IMR-90 (cell line): ENCODE measurements around the gene BIRC5. TPM values are rescaled to one million over a fixed set of nuclear protein-coding genes. Genes with fewer than 3 reads are reported as not detected.

Experiments
- ATAC-seq: fragments of 200-7000 bp; cut with Tn5 transposase; 2 replicates; pipeline ENCODE4 v1.9.1; 2020; ENCODE audit warnings: low read depth, mild to moderate bottlenecking, moderate library complexity
- BruUV-seq: library from RNA; stranded (reverse); fragments of 400-500 nt; replicated peaks from 2 replicates; lab custom pipeline; 2021; lab: Mats Ljungman, UMichigan
- CTCF ChIA-PET: fragments of 300-600 bp; formaldehyde crosslinking; extraction: SDS; loops from one replicate; lab custom pipeline; 2021; ENCODE audit warnings: antibody characterized with exemption; lab: Yijun Ruan, JAX
- POLR2A ChIA-PET: fragments of 300-600 bp; sonication (Branson Sonifier 250); formaldehyde crosslinking; loops from one replicate; lab custom pipeline; 2022; ENCODE audit warnings: antibody characterized with exemption; ENCODE audit not compliant: unreplicated experiment; lab: Charles Lee
- DNase-seq: peaks from one replicate; pipeline ENCODE4 v3.0.0; 2013
- H2AFZ ChIP-seq: replicated peaks from 2 replicates; pipeline ENCODE3; 2013; ENCODE audit warnings: low read length, mild to moderate bottlenecking; ENCODE audit not compliant: poor library complexity
- H2AK5ac ChIP-seq: 2 replicates; pipeline ENCODE4 v1.6.1; 2013; ENCODE audit warnings: low read depth, low read length, inconsistent platforms
- H2AK9ac ChIP-seq: replicated peaks from 2 replicates; pipeline ENCODE3; 2013; ENCODE audit warnings: mild to moderate bottlenecking, low read depth, low read length, moderate library complexity; ENCODE audit not compliant: poor library complexity
- H2BK120ac ChIP-seq: 2 replicates; pipeline ENCODE4 v1.6.1; 2013; ENCODE audit warnings: low read depth, low read length, inconsistent platforms
- H2BK15ac ChIP-seq: 3 replicates; pipeline ENCODE4 v1.6.1; 2013; ENCODE audit warnings: low read depth, low read length, inconsistent platforms
- H2BK20ac ChIP-seq: 2 replicates; pipeline ENCODE4 v1.6.1; 2013; ENCODE audit warnings: low read depth, mild to moderate bottlenecking, inconsistent platforms, low read length, moderate library complexity
- H2BK5ac ChIP-seq: 2 replicates; pipeline ENCODE4 v1.6.1; 2013; ENCODE audit warnings: mild to moderate bottlenecking, low read depth, low read length, inconsistent platforms; ENCODE audit not compliant: poor library complexity, severe bottlenecking
- H3K14ac ChIP-seq: replicated peaks from 2 replicates; pipeline ENCODE4 v1.6.1; 2013; ENCODE audit warnings: low read depth, low read length, inconsistent platforms
- H3K18ac ChIP-seq: 2 replicates; pipeline ENCODE4 v1.6.1; 2013; ENCODE audit warnings: low read depth, low read length, control low read depth
- H3K23ac ChIP-seq: 2 replicates; pipeline ENCODE4 v1.6.1; 2013; ENCODE audit warnings: low read depth, low read length, inconsistent platforms
- H3K27ac ChIP-seq: 2 replicates; pipeline ENCODE4 v1.5.1; 2013; ENCODE audit warnings: mild to moderate bottlenecking, control low read depth, low read length; ENCODE audit not compliant: insufficient read depth
- H3K27me3 ChIP-seq: 2 replicates; pipeline ENCODE4 v1.6.1; 2013; ENCODE audit warnings: low read length; ENCODE audit not compliant: control insufficient read depth, insufficient read depth
- H3K36me3 ChIP-seq: 2 replicates; pipeline ENCODE4 v1.6.1; 2013; ENCODE audit warnings: low read length, mixed read lengths; ENCODE audit not compliant: control insufficient read depth, insufficient read depth
- H3K4ac ChIP-seq: 2 replicates; pipeline ENCODE4 v1.6.1; 2013; ENCODE audit warnings: low read depth, low read length, inconsistent platforms
- H3K4me1 ChIP-seq: 2 replicates; pipeline ENCODE4 v1.6.1; 2013; ENCODE audit warnings: low read length, mixed read lengths; ENCODE audit not compliant: control insufficient read depth, insufficient read depth
- H3K4me2 ChIP-seq: 2 replicates; pipeline ENCODE4 v1.6.1; 2013; ENCODE audit warnings: low read depth, mild to moderate bottlenecking, control low read depth, low read length, moderate library complexity
- H3K4me3 ChIP-seq: 2 replicates; pipeline ENCODE4 v1.5.1; 2013; ENCODE audit warnings: low read depth, mild to moderate bottlenecking, control low read depth, low read length, moderate library complexity; ENCODE audit not compliant: insufficient read depth
- H3K56ac ChIP-seq: 2 replicates; pipeline ENCODE4 v1.6.1; 2013; ENCODE audit warnings: low read length, inconsistent platforms; ENCODE audit not compliant: insufficient read depth; ENCODE audit errors: extremely low read depth
- H3K79me1 ChIP-seq, 2 experiments: 2 replicates each; pipeline ENCODE4 v1.6.1; 2013; ENCODE audit warnings: low read length in 2 of 2, inconsistent platforms in 1 of 2, low read depth in 1 of 2
- H3K9ac ChIP-seq: 2 replicates; pipeline ENCODE4 v1.6.1; 2013; ENCODE audit warnings: low read depth, low read length, control low read depth
- H3K9me1 ChIP-seq: 2 replicates; pipeline ENCODE4 v1.6.1; 2013; ENCODE audit warnings: low read length, inconsistent platforms; ENCODE audit not compliant: insufficient read depth
- H3K9me3 ChIP-seq: 2 replicates; pipeline ENCODE4 v1.6.1; 2013; ENCODE audit warnings: low read length; ENCODE audit not compliant: control insufficient read depth, insufficient read depth
- H4K20me1 ChIP-seq: 2 replicates; pipeline ENCODE4 v1.6.1; 2013; ENCODE audit warnings: low read length, inconsistent platforms; ENCODE audit not compliant: insufficient read depth
- H4K5ac ChIP-seq: 2 replicates; pipeline ENCODE4 v1.6.1; 2013; ENCODE audit warnings: mild to moderate bottlenecking, low read depth, low read length, control low read depth
- H4K8ac ChIP-seq, 2 experiments: 2 replicates each; pipeline ENCODE4 v1.6.1; 2013; ENCODE audit warnings: low read depth in 2 of 2, low read length in 2 of 2, control low read depth in 1 of 2, inconsistent platforms in 1 of 2
- H4K91ac ChIP-seq: 2 replicates; pipeline ENCODE4 v1.6.1; 2013; ENCODE audit warnings: low read depth, low read length, inconsistent platforms; ENCODE audit not compliant: insufficient read depth
- BHLHE40 ChIP-seq: fragments of 150-350 bp; IDR thresholded peaks from 2 replicates; pipeline ENCODE4 v1.6.1; 2016; ENCODE audit warnings: mild to moderate bottlenecking, low read depth, low read length
- CEBPB ChIP-seq: IDR thresholded peaks from 2 replicates; pipeline ENCODE4 v1.6.1; 2012; ENCODE audit warnings: low read depth, low read length, improper control_type of control experiment
- CHD1 ChIP-seq: IDR thresholded peaks from 2 replicates; pipeline ENCODE4 v1.6.1; 2012; ENCODE audit warnings: low read depth, low read length, improper control_type of control experiment
- FOS ChIP-seq: fragments of 150-350 bp; IDR thresholded peaks from 2 replicates; pipeline ENCODE4 v1.6.1; 2016; ENCODE audit warnings: low read depth, low read length
- MAFK ChIP-seq: IDR thresholded peaks from 2 replicates; pipeline ENCODE4 v1.6.1; 2012; ENCODE audit warnings: low read depth, low read length, improper control_type of control experiment
- MAZ ChIP-seq: IDR thresholded peaks from 2 replicates; pipeline ENCODE4 v1.6.1; 2012; ENCODE audit warnings: low read depth, mild to moderate bottlenecking, low read length, improper control_type of control experiment, moderate library complexity, borderline replicate concordance
- MXI1 ChIP-seq: IDR thresholded peaks from 2 replicates; pipeline ENCODE4 v1.6.1; 2012; ENCODE audit warnings: low read depth, mild to moderate bottlenecking, low read length, moderate library complexity, borderline replicate concordance
- NFE2L2 ChIP-seq: fragments of 150-350 bp; IDR thresholded peaks from 2 replicates; pipeline ENCODE4 v1.6.1; 2016; ENCODE audit warnings: low read depth, mild to moderate bottlenecking, low read length
- POLR2A ChIP-seq: IDR thresholded peaks from 2 replicates; pipeline ENCODE4 v1.6.1; 2012; ENCODE audit warnings: mild to moderate bottlenecking, low read depth, low read length
- RAD21 ChIP-seq: IDR thresholded peaks from 2 replicates; pipeline ENCODE4 v1.6.1; 2012; ENCODE audit warnings: low read length, improper control_type of control experiment
- RCOR1 ChIP-seq: IDR thresholded peaks from 2 replicates; pipeline ENCODE4 v1.6.1; 2012; ENCODE audit warnings: mild to moderate bottlenecking, low read length, improper control_type of control experiment; ENCODE audit not compliant: insufficient replicate concordance
- RFX5 ChIP-seq: IDR thresholded peaks from 2 replicates; pipeline ENCODE4 v1.8.0; 2012; ENCODE audit warnings: low read depth, mild to moderate bottlenecking, low read length, moderate library complexity
- SMC3 ChIP-seq: fragments of 150-350 bp; IDR thresholded peaks from 2 replicates; pipeline ENCODE4 v1.6.1; 2016; ENCODE audit warnings: low read depth, mild to moderate bottlenecking, antibody characterized with exemption, low read length, moderate library complexity
- WGBS, 2 experiments: methylation state at CpG; one replicate each; pipeline versions ENCODE4 v1.1.5 to v1.1.7; 2013; ENCODE audit warnings: missing lambda C conversion rate in 2 of 2; ENCODE audit not compliant: insufficient read length in 1 of 2; ENCODE audit errors: extremely low coverage in 2 of 2; 5-methylcytosine and 5-hydroxymethylcytosine counted together
- dilution Hi-C: fragments of 300-500 bp; cut with HindIII; formaldehyde crosslinking; loops from one replicate; pipeline ENCODE4 v1.14.3; 2018; ENCODE audit warnings: low sequenced_read_pairs; ENCODE audit not compliant: unreplicated experiment
- in situ Hi-C: fragments of 300-500 bp; cut with MboI; formaldehyde crosslinking; loops from 3 replicates; pipeline ENCODE4 v1.14.3; 2019; ENCODE audit warnings: low sequenced_read_pairs, inconsistent platforms, mixed read lengths
- intact Hi-C: fragments of 100-400 bp; cut with micrococcal nuclease; formaldehyde crosslinking; loops from 2 replicates; pipeline ENCODE4 v1.10.0; 2022
- polyA plus RNA-seq, 3 experiments: library from polyadenylated mRNA; depleted of rRNA; stranded (reverse); fragments of >200 nt; gene quantifications; 2 replicates each; pipeline ENCODE4 v1.2.3, GENCODE V29; 2012; ENCODE audit warnings: low replicate concordance in 1 of 3
- total RNA-seq: library from RNA; depleted of rRNA; stranded (reverse); fragments of >200 nt; gene quantifications from 2 replicates; pipeline ENCODE4 v1.2.3, GENCODE V29; 2012
- TF ChIP-seq, protein P1 (sequence below): fragments of 150-350 bp; IDR thresholded peaks from 2 replicates; pipeline ENCODE4 v1.6.1; 2017; ENCODE audit warnings: mild to moderate bottlenecking, antibody characterized with exemption, low read length, low read depth
- TF ChIP-seq, protein P2 (sequence below): conservative IDR thresholded peaks from 2 replicates; pipeline ENCODE4 v1.5.1; 2012; ENCODE audit warnings: mild to moderate bottlenecking, low read depth, low read length, improper control_type of control experiment

The BIRC5 gene
- total and polyA plus RNA-seq, 2 of the 4 experiments (the other 2 are of a cell fraction): 16.6 to 52.7 TPM

DNA sequence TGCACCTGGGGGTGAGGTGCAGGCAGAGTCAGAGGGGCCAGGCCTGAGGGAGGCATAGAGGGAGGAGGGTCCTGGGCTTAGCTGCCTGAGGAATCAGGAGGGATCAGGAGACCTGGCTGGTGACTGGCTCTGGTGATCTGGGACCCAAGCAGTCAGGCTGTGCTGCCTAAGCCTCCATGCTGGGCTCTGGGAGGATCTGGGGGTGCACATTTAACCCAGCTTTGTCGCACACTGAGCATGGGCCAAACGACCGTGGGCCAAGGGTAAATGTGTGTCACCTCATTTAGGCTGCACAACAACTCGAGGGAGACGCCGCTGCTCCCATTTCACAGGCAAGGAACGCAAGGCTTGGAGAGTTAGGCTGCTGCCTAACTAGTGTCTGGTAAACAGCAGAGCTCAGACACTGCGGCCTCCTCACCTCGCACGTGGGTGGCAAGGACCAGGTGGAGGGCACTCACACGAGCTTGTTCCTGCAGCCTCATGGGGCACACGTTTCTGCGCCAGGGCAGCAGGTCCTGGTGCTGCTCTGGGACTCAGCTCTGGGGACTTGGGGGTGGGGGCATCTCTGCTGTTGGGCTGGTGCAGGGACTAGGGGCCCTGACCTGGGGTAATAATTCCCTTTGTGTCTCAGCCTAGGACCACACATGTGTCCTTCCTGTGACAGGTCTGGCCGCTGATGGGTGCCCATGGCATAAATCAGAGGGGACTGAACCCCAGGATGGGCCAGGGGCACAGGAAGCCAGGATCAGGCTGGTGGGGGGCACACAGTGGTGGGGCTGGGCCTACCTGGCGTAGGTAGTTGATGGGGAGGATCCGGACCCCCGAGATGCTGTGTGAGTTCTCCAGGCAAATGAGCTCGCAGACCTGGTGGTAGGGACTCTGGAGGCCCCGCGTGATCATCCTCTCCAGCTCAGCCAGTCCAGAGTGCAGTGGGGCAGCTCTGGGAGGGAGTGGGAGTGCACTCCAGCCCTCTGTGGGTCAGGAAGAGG lies 36.1 kb downstream of the BIRC5 start:
- no peak overlapping the region for H2BK120ac ChIP-seq
- in situ Hi-C loops (loop anchor here (10.0 kb wide), 1 partner anchor 135 kb away; no protein-coding TSS in a partner anchor), intact Hi-C loops (loop anchor here (2.0 to 10.0 kb wide), 2 partner anchors 111 to 455 kb away; partner anchors contain the start of gene SOCS3), dilution Hi-C loops (no loop called here)
- H2AK5ac ChIP-seq: no peak overlapping the region; the same call in 1 of the 2 replicates
- no peak overlapping the region for H4K5ac ChIP-seq
- H3K4me3 ChIP-seq: no peak overlapping the region
- no peak overlapping the region for H3K4ac ChIP-seq
- H3K23ac ChIP-seq: no peak overlapping the region
- peaks cover 6% of the 10 kb centered on the region for H3K4me1 ChIP-seq
- H3K36me3 ChIP-seq: no peaks in the 10 kb centered on the region
- H2BK15ac ChIP-seq: no peak overlapping the region
- no peak overlapping the region for H3K56ac ChIP-seq
- BruUV-seq: no TSS peak
- H3K27ac ChIP-seq: no peak overlapping the region
- H4K91ac ChIP-seq: no peak overlapping the region
- DNase-seq (no peak), ATAC-seq (no peak)
- ChIA-PET POLR2A (no interaction called here), CTCF (interaction anchor here (0.5 to 1.0 kb wide), 5 partner anchors 12 to 173 kb away, joined by 3 read pairs; no protein-coding TSS in a partner anchor)
- H4K20me1 ChIP-seq: no peaks in the 10 kb centered on the region
- 0 out of 2 replicates have a peak, but pooled peaks cover 2% of the 10 kb centered on the region for H3K9me1 ChIP-seq
- H4K8ac ChIP-seq: no peak overlapping the region
- no peak overlapping the region for H2BK20ac ChIP-seq
- 62% methylated on average over 11 of the region's 20 CpGs; no CpG with 5 or more reads in 1 of the 2 experiments for WGBS, 2 experiments
- H2AK9ac ChIP-seq: no peak overlapping the region
- no peak overlapping the region for H2BK5ac ChIP-seq
- no peaks in the 10 kb centered on the region for H3K9me3 ChIP-seq
- H3K79me1 ChIP-seq: peaks cover 0 to 4% of the 10 kb centered on the region in 2 experiments; a peak in 1 of 4 replicates
- no peak overlapping the region for H3K9ac ChIP-seq
- no peak overlapping the region for H3K18ac ChIP-seq
- peaks cover 3% of the 10 kb centered on the region; the same call in 1 of the 2 replicates for H3K27me3 ChIP-seq
- no peak overlapping the region for H3K14ac ChIP-seq
- peak overlapping the region; percentile 70 for H2AFZ ChIP-seq
- no peak overlapping the region for H3K4me2 ChIP-seq
- TF ChIP-seq MAZ: no peak
- no peak for TF ChIP-seq MAFK
- no peak for TF ChIP-seq RCOR1
- no peak for TF ChIP-seq FOS
- no peak for TF ChIP-seq NFE2L2
- TF ChIP-seq RFX5: no peak
- TF ChIP-seq RAD21: no peak
- TF ChIP-seq SMC3: no peak
- TF ChIP-seq CHD1: no peak
- TF ChIP-seq POLR2A: no peak
- TF ChIP-seq, protein P1, sequence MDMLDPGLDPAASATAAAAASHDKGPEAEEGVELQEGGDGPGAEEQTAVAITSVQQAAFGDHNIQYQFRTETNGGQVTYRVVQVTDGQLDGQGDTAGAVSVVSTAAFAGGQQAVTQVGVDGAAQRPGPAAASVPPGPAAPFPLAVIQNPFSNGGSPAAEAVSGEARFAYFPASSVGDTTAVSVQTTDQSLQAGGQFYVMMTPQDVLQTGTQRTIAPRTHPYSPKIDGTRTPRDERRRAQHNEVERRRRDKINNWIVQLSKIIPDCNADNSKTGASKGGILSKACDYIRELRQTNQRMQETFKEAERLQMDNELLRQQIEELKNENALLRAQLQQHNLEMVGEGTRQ: no peak
- no peak for TF ChIP-seq BHLHE40
- TF ChIP-seq, protein P2, sequence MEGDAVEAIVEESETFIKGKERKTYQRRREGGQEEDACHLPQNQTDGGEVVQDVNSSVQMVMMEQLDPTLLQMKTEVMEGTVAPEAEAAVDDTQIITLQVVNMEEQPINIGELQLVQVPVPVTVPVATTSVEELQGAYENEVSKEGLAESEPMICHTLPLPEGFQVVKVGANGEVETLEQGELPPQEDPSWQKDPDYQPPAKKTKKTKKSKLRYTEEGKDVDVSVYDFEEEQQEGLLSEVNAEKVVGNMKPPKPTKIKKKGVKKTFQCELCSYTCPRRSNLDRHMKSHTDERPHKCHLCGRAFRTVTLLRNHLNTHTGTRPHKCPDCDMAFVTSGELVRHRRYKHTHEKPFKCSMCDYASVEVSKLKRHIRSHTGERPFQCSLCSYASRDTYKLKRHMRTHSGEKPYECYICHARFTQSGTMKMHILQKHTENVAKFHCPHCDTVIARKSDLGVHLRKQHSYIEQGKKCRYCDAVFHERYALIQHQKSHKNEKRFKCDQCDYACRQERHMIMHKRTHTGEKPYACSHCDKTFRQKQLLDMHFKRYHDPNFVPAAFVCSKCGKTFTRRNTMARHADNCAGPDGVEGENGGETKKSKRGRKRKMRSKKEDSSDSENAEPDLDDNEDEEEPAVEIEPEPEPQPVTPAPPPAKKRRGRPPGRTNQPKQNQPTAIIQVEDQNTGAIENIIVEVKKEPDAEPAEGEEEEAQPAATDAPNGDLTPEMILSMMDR: no peak
- TF ChIP-seq CEBPB: no peak
- no peak for TF ChIP-seq MXI1
